ENCODE results near the gene ARSB.
"Not testable (repeated sequence)": the region's sequence is repeated elsewhere in the genome, so short reads cannot be mapped to it uniquely, and the experiment has no call there.

DNA sequence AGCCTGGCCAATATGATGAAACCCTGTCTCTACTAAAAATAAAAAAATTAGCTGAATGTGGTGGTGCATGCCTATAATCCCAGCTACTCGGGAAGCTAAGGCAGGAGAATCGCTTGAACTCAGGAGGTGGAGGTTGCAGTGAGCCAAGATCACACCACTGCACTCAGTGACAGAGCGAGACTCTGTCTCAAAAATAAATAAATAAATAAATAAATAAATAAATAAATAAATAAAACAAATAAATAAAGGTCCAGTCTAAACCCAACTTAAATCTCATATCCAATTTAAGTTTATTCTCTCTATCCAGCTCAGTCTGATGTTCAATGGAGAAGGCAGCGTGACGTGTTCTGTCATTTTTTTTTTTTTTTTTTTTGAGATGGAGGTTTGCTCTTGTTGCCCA lies 222.4 kb downstream of the ARSB start:
- not testable (repeated sequence) for TF ChIP-seq CTCF (IDR thresholded peaks at IDR 0.05; ENCODE audit: low read length); EZH2 (IDR thresholded peaks at IDR 0.05; ENCODE audit: borderline replicate concordance, low read length)

Measured in OCI-LY1 (cell line).